ENCODE data around the gene RBPJL. TPM values are rescaled to one million over a fixed set of nuclear protein-coding genes. Genes with fewer than 3 reads are reported as not detected.

The RBPJL gene
- total and polyA plus RNA-seq, 2 of the 8 experiments (the other 6 are each of a cell fraction or from before 2014, with no cell fraction given), result 0.67 to 1.3 TPM

- TF ChIP-seq ATF2 (IDR thresholded peaks at IDR 0.05; ENCODE audit: low read length) (no peak), RBBP5 (IDR thresholded peaks at IDR 0.05; ENCODE audit: borderline replicate concordance, low read depth, low read length) (no peak), NRF1 (IDR thresholded peaks at IDR 0.05; ENCODE audit: low read depth, low read length) (no peak), KDM5A (IDR thresholded peaks at IDR 0.05; ENCODE audit: low read length) (no peak)
Observed at GRCh38 chr20:45363611-45364492, 57.2 kb downstream of the RBPJL start (continued).
